Frontal cortex (tissue), 1 donor: ENCODE results near the gene ANKRD31. TPM values are rescaled to one million over a fixed set of nuclear protein-coding genes. Genes with fewer than 3 reads are reported as not detected.

Experiments
- small RNA-seq: library from RNA; depleted of rRNA; stranded (forward); fragments of <200 nt; gene quantifications from one replicate; pipeline ENCODE3, GENCODE V24; 2014
- total RNA-seq: library from RNA; depleted of rRNA; stranded (reverse); fragments of >200 nt; gene quantifications from one replicate; pipeline ENCODE4 v1.2.3, GENCODE V29; 2014

ANKRD31 gene
- total RNA-seq, 1 donor from 2014 or later, result 0.82 TPM

Small RNA genes within 50 kb of the gene (small RNA-seq; reads per million reads assigned to genes)
- not detected for gene SUMO2P5

Other genes with a start within 250 kb of the ANKRD31 start
- 2.4 TPM for gene GCNT4, start 184.3 kb downstream of the ANKRD31 start, total RNA-seq
- 519 TPM for gene HMGCR, start 100.3 kb upstream of the ANKRD31 start, total RNA-seq